Daoy (cell line): ENCODE measurements around the gene MAEA. TPM values are rescaled to one million over a fixed set of nuclear protein-coding genes. Genes with fewer than 3 reads are reported as not detected.

Experiments
- DNase-seq: peaks from one replicate; pipeline ENCODE4 v3.0.0-alpha.2; 2015; ENCODE audit warnings: low read depth
- total RNA-seq: library from RNA; depleted of rRNA; stranded (reverse); fragments of >200 nt; shearing (Covaris generic); gene quantifications from 2 replicates; pipeline ENCODE4 v1.2.3, GENCODE V29; 2014; rRNA removed

The MAEA gene
- 68.7 and 80.6 TPM in 2 replicates for total RNA-seq

GRCh38 chr4:1289207-1290164, at the start of gene MAEA:
Gene MAEA, plus strand, starts transcription at chr4:1289891. Its CDS starts 23 bp downstream, at chr4:1289914.
- peak; percentile 98 for DNase-seq

GRCh38 chr4:1239950-1240307, 49.8 kb upstream of the MAEA start:
- no peak for DNase-seq

- no peak for DNase-seq
Observed at GRCh38 chr4:1240721-1241465, 48.8 kb upstream of the MAEA start.

- no peak for DNase-seq
Observed at GRCh38 chr4:1241466-1241935, 48.2 kb upstream of the MAEA start.

- DNase-seq = no peak
Observed at GRCh38 chr4:1241936-1242505, 47.7 kb upstream of the MAEA start.

GRCh38 chr4:1242506-1243450, 46.9 kb upstream of the MAEA start:
- no peak for DNase-seq

- no peak for DNase-seq
Observed at GRCh38 chr4:1243451-1244080, 46.1 kb upstream of the MAEA start.

- DNase-seq = no peak
Observed at GRCh38 chr4:1244081-1244977, 45.4 kb upstream of the MAEA start.

GRCh38 chr4:1244978-1245471, 44.7 kb upstream of the MAEA start:
- no peak for DNase-seq

- no peak for DNase-seq
Observed at GRCh38 chr4:1245481-1246051, 44.1 kb upstream of the MAEA start.

- peak; percentile 4 for DNase-seq
Observed at GRCh38 chr4:1246111-1246881, 43.4 kb upstream of the MAEA start.

GRCh38 chr4:1246901-1247863, 42.5 kb upstream of the MAEA start:
- DNase-seq = peak; percentile 22

- no peak for DNase-seq
Observed at GRCh38 chr4:1247864-1248244, 41.8 kb upstream of the MAEA start.

- peak; percentile 88 for DNase-seq
Observed at GRCh38 chr4:1248245-1249147, 41.2 kb upstream of the MAEA start, which contains the start of gene CTBP1. Gene CTBP1, minus strand, starts transcription at chr4:1249130. Its CDS starts 7,799 bp downstream, at chr4:1241331.

GRCh38 chr4:1249148-1249730, 40.5 kb upstream of the MAEA start:
- peak; percentile 92 for DNase-seq
